ENCODE measurements around the gene TENM3.
"Not testable (repeated sequence)": the region's sequence is repeated elsewhere in the genome, so short reads cannot be mapped to it uniquely, and the experiment has no call there.

Gene TENM3

DNA sequence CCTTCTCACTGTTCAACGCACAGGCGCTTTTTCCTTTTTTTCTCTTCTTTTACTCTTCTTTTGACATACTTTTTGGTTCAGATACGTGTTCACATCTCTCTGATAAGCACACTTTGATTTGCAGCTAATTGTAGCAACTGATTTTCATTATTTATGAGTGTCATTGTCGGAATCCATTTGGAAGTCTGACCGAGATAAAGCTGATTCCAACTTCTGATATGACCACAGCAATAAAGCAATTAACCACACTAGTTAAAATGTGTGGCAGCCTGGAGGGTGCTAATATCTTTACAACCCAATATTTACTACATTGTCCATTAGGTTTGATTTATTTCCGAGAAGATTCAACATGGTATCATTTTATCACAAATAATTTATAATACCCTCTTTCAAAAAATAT lies 101.8 kb downstream of the TENM3 start:
- DNase-seq = no peak

DNA sequence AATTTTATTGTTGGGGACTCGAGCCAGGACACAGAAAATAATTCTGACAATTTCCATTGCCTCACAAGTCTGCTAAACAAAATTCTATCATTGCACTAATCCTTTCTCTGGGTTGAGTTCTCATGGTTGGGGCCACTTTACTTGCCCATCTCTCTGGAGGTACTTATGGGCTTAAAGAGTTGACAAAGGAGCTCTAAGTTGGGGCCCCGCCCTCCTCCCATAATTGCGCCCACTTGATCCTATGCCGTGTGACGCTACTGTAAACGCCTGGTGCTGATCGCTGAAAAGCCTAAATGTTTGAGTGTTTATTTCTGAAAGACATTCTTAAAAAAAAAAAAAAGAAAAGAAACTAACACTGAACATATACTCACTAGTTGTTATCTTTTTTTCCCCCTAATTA lies 103.0 kb downstream of the TENM3 start:
- no peak for DNase-seq

DNA sequence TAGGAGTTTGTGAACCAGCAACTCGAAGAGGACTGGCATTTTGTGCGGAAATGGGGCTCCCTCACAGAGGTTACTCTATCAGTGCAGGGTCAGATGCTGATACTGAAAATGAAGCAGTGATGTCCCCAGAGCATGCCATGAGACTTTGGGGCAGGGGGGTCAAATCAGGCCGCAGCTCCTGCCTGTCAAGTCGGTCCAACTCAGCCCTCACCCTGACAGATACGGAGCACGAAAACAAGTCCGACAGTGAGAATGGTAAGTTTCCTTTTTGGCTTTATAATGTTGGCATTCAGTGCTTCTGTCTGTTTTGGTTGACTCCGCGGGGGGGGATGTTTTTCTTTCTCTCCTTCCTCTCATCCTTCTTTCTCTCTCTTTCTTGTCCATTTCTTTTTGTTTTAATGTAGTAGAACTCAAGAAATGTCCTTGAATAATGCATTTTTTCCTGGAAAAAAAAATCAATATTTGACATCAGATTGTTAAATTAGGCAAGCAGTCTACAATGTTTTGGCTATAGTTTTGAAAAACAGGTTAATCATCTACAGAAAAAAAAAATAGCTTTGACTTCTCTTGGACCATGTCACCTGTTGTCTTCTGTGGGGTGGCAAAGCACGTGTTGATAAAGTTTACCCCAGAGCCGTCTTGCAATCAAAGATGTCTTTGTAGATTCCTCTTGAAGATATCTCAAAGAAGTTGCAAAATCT lies 103.6 kb downstream of the TENM3 start:
- no peak for DNase-seq

DNA sequence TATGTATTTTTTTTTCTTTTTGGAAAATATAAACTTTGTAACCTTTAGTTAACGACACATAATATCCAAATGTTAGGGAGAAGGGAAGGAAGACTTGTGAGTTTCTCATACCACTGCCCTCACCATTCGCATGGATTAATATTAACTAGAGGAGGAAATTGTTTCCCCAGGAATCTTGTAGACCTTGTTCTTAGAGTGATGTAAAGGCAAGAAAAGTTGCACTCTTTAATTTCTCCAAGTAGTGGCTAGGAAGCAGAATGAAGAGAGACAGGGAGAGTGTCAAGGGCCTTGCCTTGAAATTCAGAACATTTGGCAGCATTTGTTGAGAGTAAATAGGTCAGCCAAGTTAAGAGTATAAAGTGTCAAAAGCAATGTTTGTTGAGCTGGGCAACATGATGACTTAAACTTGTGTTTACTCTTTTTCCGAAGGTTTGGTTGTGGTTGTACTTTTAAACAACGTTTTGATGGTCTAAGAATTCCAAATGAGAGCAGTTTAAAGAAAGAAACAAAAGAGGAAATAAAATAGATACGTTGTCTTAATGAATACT lies 105.7 kb downstream of the TENM3 start:
- no peak for DNase-seq

DNA sequence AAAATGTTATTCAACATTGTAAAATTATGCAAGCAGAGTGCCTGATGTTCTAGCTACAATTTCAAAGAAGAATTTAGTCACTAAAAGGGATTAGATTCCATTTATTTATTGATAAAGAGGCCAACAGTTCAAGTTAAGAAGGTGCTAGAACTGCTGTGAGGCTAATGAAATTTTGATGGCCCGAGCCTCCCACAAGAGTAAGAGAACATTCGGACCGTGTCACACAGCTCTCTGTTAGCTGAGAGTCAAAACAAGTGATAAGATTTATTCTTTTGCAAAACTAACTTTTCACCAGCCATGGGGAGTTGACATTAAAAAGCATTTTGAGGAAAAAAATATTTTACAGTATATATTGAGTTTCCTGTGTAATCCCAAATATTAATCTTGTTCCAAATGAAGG lies 106.8 kb downstream of the TENM3 start:
- DNase-seq = no peak

DNA sequence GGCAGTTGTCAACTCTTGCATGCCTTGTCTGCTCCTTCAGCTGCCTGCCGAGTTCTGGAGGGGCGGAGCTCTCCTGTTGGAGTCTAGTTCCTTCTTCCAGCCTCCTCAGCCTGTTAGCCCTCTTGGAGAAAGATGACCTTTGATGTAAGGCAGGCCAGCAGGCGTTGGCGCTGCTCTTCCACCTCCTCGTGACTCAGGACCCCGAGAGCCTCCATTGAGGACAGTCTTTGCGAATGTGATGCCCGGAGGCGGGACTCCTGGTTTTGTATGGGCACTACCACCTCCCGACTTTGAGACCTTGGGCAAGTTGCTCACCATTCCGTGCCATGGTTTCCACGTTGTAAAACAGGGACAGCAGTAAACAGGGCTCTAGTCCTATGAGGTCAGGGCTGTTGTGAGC lies 108.3 kb downstream of the TENM3 start:
- no peak for DNase-seq

DNA sequence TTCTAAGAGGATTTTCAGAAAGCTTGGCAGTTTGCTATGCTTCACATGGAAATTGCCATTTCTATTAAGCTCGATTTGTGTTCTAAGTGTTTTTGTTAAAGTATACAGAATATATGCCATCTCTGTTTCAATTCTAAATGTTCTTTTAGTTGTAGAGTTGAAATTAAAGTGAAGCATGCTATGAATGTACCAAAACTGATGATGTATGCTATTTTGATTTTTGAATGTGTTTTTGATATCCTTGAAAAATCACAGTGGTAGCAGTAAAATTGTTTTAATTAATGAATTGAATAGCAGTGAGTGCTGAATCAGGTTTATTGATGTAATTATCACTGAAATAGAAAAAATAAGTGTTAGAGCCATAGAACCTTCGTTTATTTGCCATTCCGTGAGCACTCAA lies 110.9 kb downstream of the TENM3 start:
- no peak for DNase-seq

DNA sequence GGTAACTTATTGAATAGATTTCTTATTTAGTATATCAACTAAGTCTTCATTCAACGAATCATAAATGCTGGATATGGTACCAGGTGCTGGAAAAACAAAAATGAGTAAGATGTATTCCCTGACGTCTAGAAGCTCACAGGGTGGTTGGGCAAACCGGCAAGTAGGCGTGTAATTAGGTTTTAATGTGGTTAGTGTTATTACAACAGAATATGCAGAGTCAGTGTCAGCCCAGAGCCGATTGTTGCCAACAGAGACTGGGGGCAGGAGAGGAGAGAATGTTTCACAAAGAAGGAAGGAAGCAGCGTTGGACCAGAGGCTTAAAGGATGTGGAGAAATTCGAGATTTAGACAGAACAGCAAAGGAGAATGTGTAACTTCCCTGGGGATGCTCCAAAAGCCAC lies 111.7 kb downstream of the TENM3 start:
- no peak for DNase-seq

DNA sequence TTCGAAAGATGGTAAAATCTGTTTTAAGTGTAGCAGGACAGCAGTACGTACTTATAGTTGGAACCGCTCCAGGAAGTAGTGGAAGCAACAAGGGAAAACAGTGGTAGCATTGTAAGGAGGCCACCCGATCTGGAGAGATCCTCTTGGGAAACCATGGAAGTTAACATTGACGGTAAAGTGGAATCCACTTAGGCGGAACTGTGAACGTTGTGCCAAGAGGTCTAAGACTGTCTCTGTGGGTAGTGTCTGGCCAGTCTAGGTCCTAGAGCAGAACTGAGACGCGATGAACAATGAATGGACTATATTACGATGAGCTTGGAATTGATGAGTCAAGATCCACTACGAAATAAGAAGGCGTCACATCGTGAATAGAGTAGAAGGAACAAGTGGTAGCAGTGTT lies 124.0 kb downstream of the TENM3 start:
- no peak for DNase-seq

DNA sequence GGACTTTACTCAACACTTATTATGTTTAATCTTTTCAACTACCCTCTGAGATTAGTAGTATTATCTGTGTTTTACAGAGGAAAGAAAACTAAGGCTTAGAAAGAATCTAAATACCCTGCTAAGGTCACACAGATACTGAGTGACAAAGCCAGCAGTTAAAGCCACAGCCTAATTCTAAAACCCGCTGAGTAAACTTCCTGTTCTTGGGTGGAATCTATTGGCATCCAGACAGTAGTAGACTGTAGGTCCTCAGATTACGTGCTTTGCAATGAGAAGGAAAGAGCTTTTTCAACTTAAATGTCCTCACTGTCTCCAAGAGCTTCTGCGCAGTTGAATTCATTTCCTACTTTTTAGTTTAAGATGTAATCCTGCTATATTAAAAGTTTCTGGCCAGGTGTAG lies 126.0 kb downstream of the TENM3 start:
- no peak for DNase-seq

DNA sequence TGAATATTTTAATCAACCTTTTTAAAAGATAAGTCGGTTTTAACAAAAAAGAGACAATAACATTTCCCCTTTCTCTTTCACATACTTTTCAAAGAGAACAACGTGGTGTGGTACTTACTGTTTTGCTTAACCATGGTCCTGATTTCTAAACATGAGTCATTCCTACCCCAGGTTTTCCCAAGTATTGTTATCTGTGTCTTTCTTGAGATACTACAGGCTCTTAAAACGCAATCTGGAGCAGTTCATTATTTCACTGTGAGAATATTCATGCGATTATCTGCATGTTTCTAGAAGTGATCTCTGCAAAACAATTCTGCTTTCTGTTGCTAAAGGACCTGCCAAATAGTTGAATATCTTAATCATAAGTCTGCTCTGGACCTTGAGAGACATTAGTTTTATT lies 127.3 kb downstream of the TENM3 start:
- DNase-seq = no peak

DNA sequence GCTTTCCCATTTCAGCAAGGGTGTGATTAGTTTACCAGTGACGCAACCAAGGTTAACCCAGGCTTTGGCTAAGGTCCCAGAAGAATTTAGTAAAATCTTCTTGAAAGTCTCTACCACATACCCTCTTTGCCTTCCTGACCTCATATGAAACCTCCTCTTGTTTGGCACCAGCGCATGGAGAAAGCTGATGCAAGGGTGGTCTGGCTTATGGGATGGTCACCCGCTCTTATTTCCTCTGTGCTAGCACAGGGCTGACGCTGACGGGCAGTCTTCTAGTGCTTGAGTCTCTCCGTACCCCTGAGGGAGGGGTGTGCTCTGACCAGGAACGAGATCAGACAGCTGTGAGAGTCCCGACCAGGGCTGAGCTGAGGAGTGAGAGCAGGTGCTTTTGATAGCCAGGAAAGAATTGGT lies 137.6 kb downstream of the TENM3 start:
- DNase-seq = no peak

DNA sequence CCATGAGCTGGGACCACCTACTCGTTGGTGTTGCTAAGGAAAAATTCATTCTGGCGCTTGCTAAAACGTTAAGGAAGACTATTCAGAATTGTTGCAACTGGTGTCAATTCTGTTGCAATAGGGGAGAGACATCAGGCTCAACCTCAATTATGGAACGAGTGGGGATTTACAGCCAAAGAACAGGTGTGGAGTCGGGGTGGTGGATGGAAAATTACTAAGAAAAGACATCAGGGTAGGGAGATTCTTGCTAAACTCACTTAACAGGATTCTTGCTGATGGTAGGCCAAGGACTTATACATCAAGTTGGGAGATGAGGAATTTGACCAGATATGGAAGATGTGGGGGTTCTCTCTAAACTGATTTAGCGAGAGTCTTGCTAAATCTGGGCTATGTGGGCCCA lies 139.7 kb downstream of the TENM3 start:
- no peak for DNase-seq

DNA sequence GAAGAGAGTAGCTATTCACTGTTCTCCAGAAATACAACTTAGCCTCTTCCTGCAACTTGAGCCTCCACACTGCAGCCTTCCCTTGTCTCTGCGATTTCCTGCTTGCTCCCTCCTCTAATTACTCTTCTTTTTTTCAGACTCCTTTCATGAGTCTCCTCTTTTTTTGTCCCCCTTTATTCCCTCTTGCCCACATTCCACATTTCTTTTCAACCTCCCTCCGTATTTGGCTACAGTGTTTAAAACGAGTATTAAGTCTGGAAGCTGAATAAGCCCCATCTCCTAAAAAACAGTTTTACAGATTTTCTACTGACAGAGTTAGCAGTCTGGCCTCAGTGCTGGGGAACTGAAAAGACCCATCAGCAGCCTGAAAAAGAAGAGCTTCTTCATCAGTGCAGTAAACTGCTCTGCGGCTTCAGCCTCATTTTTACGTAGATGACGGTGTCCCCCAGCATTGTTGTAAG lies 141.5 kb downstream of the TENM3 start:
- no peak for DNase-seq

DNA sequence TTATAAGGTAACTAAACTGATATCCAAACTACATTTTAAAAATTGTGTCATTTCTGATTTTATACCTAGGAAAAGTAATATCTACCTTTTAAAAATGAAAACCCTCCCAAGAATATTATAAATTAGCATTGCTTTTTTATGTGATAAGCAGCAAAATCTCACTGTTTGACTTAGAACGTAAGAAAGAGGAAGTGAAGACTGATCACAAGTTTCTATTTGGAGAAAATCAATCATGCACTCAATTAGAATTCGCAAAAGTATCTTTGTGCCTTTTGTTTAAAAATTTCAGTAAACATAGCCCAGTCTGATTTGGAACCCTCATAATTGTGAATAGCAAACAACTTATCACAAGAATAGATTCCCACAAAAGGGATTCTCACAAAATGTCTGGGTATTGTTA lies 142.7 kb downstream of the TENM3 start:
- no peak for DNase-seq

DNA sequence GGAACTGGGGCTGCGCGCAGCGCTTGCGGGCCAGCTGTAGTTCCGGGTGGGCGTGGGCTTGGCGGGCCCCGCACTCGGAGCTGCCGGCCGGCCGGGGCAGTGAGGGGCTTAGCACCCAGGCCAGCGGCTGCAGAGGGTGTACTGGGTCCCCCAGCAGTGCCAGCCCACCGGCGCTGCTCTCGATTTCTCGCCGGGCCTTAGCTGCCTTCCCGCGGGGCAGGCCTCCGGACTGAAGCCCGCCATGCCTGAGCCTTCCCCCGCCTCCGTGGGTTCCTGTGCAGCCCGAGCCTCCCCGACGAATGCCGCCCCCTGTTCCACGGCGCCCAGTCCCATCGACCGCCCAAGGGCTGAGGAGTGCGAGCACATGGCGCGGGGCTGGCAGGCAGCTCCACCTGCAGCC lies 143.4 kb downstream of the TENM3 start:
- DNase-seq = not testable (repeated sequence)

DNA sequence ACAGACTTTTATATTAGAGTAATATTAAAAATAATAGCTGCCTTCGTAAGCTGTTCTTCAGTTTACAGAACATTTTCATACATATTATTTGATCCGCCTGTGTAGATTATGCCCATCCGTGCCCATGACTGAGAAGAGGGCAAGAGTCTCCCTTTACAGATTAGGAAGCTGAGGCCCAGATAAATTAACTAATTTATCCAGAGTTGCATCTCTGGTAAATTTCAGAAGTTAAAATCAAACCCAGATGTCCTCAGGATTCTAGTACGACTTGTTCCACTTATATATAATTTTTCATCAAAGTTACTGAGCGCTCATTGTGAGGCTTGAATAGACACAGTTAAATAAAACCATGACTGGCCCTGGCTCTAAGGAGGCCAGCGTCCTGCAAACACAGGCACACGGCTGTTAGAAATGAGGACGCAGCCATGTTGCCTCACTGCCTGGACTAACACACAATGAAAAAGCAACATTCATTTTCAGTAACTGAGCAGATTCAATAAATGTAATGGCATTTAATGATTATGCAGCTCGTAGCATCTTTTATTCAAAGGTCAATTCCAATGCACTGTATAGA lies 148.0 kb downstream of the TENM3 start:
- no peak for DNase-seq

DNA sequence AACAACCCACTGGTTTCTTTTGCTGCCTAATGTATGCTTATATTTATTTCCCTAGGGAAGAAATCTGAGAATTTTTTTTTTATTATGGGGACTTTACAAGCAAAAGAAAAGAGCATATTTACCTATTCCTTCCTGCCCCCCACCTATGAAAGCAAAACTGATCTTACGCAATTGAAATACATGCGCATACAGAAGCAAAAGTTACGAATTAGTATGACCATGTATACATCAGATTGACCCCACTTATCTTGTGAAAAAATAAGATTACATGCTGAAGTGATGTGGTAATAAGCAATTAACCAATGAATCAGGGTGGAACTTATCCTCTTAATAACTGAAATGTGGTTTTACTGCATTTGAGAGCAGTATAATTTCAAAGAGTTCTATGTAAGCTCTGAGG lies 151.0 kb downstream of the TENM3 start:
- no peak for DNase-seq

DNA sequence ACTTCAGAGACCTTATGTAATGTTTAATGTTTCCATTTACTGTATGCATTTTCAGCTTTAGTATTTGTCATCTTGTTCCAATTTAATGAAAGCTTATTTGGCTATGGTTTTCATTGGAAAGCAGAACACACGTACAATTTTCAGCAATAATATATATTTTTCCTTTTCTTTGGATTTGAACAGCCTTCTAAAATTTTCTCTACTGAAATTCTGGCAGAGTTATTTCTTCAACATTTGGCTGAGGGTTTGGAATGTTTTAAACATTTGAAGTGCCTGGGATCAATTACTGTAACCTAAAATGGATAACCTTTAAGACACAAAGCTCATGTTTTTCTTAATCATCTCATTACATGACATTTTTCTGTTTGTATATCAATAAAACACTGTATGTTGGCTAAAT lies 156.9 kb downstream of the TENM3 start:
- DNase-seq = no peak

DNA sequence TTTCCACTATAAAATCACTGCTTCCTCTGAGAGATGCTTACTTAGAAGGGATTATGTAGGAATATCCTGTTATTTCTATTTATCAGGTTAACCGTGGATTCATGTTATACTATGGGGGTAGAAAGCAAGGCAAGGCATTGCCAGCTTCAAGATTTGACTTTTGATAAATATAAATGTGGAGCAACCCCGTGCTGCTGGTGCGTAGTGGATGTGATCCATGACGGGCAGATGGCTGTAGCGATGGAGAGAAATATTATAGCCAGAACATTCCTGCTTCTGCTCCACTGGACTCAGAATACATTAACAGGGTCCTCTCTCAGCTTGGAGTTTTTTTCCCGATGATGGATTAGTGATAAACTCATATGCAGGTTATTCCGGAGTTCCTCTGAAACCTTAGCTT lies 157.6 kb downstream of the TENM3 start:
- DNase-seq = no peak

DNA sequence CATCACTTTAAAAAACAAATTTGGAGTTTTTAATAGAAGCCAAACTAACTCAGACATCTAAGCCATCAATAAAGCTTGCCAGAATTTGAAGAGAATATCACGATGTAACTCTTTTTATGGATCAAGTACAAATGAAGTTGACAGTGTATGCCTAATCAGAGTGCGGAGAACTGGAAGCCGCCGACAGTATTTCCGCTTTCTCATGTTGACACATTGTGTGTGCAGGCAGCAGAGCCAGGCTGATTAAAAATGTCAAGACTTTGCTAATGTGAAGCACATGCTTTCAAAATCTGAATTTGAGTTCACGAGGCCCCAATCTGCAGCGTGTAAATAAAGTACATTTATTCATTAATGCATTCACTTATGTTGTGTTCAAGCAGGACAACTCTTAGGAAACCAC lies 161.2 kb downstream of the TENM3 start:
- no peak for DNase-seq

DNA sequence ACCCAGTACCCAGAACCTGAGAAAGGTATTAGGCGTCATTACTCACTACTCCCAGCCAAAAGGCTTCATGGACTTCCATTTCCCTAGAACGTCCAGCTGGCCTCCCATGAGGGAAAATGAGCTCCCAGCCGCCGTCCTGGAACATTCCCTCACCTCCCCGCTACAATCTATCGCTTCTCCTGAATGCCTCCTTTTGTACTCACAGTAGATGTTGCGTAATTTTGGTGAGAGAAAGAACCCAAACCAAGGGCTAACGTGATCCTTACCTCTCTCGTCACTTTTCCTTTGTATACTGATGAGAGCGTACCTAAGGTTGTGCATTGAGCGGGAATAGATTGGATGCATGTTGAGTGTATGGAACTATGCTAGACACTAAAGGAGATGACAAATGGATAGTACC lies 161.9 kb downstream of the TENM3 start:
- no peak for DNase-seq

DNA sequence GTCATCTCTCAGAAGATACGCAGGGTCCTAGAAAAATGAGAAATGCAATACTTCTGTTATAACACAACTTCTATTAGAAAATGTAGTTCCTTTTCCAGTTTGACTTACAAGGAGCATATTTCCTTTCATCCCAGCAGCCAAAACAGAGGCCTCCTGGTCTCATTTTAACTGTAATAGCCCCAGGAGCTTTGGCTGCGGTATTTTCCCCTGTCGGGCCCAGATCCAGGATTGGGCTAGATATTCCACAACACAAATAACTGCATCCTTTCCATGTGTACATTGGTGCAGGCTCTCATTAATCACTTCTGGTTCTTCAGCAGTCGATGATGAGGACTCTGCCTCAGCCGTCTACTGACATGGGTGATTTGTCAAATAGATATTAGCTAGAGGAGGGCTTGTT lies 166.1 kb downstream of the TENM3 start:
- no peak for DNase-seq

DNA sequence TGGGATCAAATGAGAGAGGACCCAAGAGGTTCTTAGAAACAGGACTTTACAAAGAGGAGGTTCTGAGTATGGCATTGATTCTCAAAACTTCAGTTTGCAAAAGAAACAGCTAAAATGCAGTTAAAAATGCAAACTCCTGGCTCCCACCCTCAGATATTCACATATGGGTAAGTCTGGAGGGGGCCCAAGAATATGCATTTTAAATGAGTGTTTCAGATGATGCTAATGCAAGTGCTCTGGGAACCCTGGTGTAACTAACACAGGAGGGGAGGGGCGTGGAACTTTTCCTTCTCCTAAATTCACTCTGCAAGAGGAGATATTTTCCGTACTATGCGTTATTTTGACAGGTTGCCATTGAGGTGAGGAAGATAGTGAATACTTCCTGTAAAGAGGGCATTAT lies 168.2 kb downstream of the TENM3 start:
- DNase-seq = no peak

DNA sequence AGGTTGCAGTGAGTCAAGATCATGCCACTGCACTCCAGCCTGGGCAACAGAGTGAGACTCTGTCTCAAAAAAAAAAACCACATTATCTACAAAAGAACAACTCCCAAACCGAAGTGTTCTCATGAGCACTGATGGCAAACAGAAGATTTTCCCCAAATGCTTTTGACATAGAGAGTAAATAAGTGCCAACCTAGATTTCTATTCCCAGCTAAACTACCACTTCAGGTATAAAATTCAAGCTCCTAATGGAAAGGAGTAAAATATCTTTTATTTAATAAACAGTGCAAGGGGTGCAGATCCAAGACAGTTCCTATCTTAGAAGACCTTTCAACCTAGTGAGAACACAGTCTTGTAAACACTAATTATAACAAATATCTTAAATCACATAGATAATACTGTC lies 170.3 kb downstream of the TENM3 start:
- DNase-seq = no peak
